Measurements from ENCODE around the gene RNF123.

The RNF123 gene

DNA sequence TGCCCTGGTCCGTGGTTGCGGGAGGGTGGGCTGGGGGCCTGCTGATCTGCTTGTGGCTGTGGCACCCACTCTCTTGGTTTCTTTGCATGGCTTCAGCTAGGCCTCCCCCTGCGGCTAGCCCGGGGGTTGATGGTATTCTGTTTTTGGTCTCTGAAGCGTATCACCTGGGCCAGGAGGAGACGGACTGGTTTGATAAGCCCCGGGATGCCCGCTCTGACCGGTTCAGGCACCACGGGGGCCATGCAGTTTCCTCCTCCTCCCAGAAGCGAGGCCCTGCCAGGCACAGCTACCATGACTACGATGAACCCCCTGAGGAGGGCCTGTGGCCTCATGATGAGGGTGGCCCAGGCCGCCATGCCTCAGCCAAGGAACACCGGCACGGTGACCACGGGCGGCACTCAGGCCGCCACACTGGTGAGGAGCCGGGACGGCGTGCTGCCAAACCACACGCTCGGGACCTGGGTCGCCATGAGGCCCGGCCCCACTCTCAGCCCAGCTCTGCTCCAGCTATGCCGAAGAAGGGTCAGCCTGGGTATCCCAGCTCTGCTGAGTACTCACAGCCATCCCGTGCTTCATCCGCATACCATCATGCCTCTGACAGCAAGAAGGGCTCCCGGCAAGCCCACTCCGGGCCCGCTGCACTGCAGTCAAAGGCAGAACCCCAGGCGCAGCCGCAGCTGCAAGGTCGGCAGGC lies 26.5 kb upstream of the RNF123 start:
- Histone ChIP-seq H3K9me3 (ENCODE audit: control insufficient read depth, low read length) (no peaks in the 10 kb centered on the region), H3K9ac (no peak overlapping the region), H3K4me3 (ENCODE audit: low read depth, low read length) (no peak overlapping the region), H3K27ac (no peak overlapping the region), H3K4me1 (no peaks in the 10 kb centered on the region), H3K79me2 (peaks cover 7% of the 10 kb centered on the region), H2AFZ (no peak overlapping the region), H3K36me3 (ENCODE audit: control insufficient read depth, insufficient read depth, low read length) (no peaks in the 10 kb centered on the region), H3K4me2 (ENCODE audit: low read length) (no peak overlapping the region), H3K27me3 (ENCODE audit: control insufficient read depth, insufficient read depth, low read length) (no peaks in the 10 kb centered on the region)
- TF ChIP-seq, protein P1, sequence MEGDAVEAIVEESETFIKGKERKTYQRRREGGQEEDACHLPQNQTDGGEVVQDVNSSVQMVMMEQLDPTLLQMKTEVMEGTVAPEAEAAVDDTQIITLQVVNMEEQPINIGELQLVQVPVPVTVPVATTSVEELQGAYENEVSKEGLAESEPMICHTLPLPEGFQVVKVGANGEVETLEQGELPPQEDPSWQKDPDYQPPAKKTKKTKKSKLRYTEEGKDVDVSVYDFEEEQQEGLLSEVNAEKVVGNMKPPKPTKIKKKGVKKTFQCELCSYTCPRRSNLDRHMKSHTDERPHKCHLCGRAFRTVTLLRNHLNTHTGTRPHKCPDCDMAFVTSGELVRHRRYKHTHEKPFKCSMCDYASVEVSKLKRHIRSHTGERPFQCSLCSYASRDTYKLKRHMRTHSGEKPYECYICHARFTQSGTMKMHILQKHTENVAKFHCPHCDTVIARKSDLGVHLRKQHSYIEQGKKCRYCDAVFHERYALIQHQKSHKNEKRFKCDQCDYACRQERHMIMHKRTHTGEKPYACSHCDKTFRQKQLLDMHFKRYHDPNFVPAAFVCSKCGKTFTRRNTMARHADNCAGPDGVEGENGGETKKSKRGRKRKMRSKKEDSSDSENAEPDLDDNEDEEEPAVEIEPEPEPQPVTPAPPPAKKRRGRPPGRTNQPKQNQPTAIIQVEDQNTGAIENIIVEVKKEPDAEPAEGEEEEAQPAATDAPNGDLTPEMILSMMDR (IDR thresholded peaks at IDR 0.05), result no peak

DNA sequence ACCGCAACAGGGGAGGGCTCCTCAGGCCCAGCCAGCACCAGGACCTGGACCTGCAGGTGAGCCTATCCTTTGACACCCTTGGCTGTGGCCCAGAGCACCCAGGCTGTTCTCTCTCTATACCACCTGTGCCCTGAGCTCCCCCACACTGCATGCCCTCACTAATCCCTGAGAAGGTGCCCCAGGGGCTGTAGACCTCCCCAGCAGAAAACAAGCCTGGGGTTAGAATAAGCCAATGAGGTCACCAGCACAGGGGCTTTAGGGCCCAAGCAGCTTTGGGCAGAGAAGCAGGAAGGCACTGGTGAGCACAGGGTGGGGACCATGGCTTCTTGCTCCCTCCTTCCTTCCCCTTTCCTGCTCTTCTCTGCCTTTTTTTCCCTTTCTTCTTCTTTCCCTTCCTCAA lies 25.5 kb upstream of the RNF123 start:
- Histone ChIP-seq H2AFZ (no peak overlapping the region), H3K4me2 (ENCODE audit: low read length) (no peak overlapping the region), H3K9me3 (ENCODE audit: control insufficient read depth, low read length) (no peaks in the 10 kb centered on the region), H3K79me2 (peaks cover 7% of the 10 kb centered on the region), H3K27ac (no peak overlapping the region), H3K27me3 (ENCODE audit: control insufficient read depth, insufficient read depth, low read length) (no peaks in the 10 kb centered on the region), H3K9ac (no peak overlapping the region), H3K4me1 (no peaks in the 10 kb centered on the region), H3K4me3 (ENCODE audit: low read depth, low read length) (no peak overlapping the region), H3K36me3 (ENCODE audit: control insufficient read depth, insufficient read depth, low read length) (no peaks in the 10 kb centered on the region)
- TF ChIP-seq, protein P1 (IDR thresholded peaks at IDR 0.05), result no peak

DNA sequence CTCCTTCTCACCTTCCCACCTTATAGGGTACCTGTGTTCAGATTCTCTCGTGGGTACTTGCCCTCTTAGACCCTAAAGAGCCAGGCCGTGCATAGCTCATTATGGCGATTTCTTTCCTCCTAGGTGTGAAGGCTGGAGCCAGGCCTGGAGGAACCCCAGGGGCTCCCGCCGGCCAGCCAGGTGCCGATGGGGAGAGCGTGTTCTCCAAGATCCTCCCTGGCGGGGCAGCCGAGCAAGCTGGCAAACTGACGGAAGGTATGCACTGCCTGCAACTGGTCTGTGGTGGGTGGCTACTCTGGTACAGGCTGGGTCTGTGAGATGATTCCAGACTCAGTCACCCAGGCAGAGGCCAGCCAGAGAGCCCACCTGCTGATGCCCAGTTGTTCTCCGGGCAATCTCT lies 25.1 kb upstream of the RNF123 start:
- H3K4me2 ChIP-seq (ENCODE audit: low read length), result no peak overlapping the region
- H3K4me3 ChIP-seq (ENCODE audit: low read depth, low read length), result no peak overlapping the region
- H2AFZ ChIP-seq, result no peak overlapping the region
- TF ChIP-seq, protein P1 (IDR thresholded peaks at IDR 0.05), result no peak
- H3K9me3 ChIP-seq (ENCODE audit: control insufficient read depth, low read length), result no peaks in the 10 kb centered on the region
- H3K9ac ChIP-seq, result no peak overlapping the region
- H3K4me1 ChIP-seq, result no peaks in the 10 kb centered on the region
- H3K27ac ChIP-seq, result no peak overlapping the region
- H3K27me3 ChIP-seq (ENCODE audit: control insufficient read depth, insufficient read depth, low read length), result no peaks in the 10 kb centered on the region
- H3K36me3 ChIP-seq (ENCODE audit: control insufficient read depth, insufficient read depth, low read length), result no peaks in the 10 kb centered on the region
- H3K79me2 ChIP-seq, result peaks cover 7% of the 10 kb centered on the region

DNA sequence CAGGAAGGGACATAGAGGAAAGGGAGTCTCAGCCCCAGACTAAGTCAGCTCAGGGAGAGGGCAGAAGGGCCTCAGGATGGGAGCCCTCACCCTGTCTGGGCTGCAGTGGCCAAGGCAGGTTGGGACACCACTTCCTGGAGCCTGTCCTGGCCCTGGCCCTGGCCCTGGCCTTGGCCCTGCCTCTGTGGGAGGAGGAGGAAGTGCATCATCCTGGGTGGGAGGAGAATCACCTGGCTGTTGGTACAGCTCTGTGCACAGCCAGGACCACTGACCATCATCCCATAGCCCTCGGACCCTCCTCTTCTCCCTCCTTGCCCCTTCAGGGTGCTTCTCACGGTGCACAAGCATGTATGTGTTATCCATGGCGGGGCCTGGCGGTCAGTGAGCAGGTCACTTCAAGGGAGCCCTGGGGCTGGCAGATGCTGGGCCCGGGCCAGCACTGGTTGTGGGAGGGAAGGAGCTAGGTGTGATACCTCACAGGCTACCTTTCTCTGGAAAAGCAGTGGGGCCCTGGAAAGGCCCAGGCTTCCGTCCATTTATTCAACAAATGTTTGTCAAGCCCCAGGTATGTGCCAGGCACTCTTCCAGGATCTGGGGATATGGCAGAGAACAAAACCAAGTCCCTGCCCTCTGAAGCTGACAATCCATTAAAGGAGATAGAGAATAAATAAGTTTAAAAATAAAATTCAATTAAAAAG lies 23.4 kb upstream of the RNF123 start:
- Histone ChIP-seq H3K4me2 (ENCODE audit: low read length) (no peak overlapping the region), H3K4me3 (ENCODE audit: low read depth, low read length) (no peak overlapping the region), H2AFZ (no peak overlapping the region), H3K27me3 (ENCODE audit: control insufficient read depth, insufficient read depth, low read length) (no peaks in the 10 kb centered on the region), H3K9me3 (ENCODE audit: control insufficient read depth, low read length) (no peaks in the 10 kb centered on the region), H3K27ac (no peak overlapping the region), H3K79me2 (peaks cover 7% of the 10 kb centered on the region), H3K4me1 (no peaks in the 10 kb centered on the region), H3K9ac (no peak overlapping the region), H3K36me3 (ENCODE audit: control insufficient read depth, insufficient read depth, low read length) (no peaks in the 10 kb centered on the region)
- TF ChIP-seq, protein P1 (IDR thresholded peaks at IDR 0.05), result no peak

Measured in parathyroid adenoma (tissue), 2 donors.